Stimulated activated CD8-positive, alpha-beta memory T cell treated with anti-CD3 and anti-CD28 coated beads, Interleukin-7, amount 100 ng/mL, for 24 hours (primary cell): Measurements from ENCODE around the gene SLC2A3.
"Not testable (repeated sequence)": the region's sequence is repeated elsewhere in the genome, so short reads cannot be mapped to it uniquely, and the experiment has no call there.

Source experiments
- DNase-seq: peaks from one replicate; pipeline ENCODE4 v3.0.0-alpha.2; 2020; ENCODE audit warnings: low read depth

Gene SLC2A3

DNA sequence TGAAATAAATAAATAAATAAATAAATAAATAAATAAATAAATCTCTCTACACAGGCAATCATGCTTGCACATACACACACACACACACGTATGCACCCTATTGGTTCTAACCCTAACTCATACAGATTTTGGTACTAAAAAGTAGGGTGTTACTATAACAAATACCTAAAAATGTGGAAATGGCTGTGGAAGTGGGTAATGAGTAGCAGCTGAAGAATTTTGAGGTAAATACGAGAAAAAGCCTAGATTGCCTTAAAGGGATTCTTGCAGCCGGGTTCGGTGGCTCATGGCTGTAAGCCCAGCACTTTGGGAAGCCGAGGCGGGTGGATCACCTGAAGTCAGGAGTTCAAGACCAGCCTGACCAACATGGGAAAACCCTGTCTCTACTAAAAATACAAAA is 15.7 kb upstream of the SLC2A3 start:
- DNase-seq = no peak

DNA sequence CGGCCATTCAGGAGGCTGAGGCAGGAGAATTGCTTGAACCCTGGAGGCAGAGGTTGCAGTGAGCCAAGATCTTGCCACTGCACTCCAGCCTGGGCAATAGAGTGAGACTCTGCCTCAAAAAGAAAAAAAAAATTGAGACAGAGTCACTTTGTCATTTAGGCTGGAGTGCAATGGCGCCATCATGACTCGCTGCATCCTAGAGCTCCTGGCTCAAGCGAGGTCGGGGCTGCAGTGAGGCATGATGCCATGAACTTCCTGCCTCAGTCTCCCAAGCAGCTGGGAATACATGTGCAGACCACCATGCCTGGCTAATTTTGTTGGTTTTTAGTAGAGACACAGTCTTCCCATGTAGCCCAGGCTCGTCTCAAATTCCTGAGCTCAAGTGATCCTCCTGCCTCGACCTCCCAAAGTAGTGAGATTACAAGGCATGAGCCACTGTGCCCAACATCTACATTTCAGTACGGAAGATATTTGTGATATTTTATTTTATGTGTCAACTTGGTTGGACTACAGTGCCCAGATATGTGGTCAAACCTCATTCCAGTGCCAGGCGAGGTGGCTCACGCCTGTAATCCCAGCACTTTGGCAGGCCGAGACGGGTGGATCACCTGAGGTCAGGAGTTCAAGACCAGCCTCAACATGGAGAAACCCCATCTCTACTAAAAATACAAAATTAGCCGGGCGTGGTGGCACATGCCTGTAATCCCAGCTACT is 14.4 kb upstream of the SLC2A3 start:
- not testable (repeated sequence) for DNase-seq

DNA sequence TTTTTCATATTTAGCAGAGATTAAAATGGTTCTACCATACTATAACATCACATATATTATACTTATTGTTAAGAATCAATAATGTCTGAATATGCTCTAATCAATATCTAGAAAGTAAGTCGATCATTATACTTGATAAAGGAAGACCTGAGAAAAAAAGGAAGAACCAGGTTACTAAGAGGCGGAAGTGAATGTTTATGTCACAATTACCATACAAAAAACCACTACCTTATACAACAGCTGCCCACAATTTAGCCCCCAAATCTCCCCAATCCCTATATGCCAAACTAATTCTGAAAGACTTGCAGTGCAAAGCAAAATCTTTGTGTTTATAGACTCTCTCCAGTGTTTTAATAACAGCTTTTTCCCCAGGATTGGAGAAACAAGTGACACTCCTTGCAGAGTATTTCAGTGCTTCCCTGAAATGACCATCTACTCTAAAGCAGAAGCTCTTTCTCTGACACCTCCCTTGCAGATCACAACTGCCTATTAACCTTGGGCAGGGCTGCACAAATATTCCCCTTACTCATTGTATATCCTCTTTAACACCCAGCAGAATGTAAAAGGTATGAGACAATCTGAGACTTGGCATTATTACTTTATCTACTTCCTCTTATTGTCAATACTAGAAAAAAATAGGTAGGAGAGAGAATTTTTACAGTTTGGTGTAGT is 12.7 kb upstream of the SLC2A3 start:
- no peak for DNase-seq

DNA sequence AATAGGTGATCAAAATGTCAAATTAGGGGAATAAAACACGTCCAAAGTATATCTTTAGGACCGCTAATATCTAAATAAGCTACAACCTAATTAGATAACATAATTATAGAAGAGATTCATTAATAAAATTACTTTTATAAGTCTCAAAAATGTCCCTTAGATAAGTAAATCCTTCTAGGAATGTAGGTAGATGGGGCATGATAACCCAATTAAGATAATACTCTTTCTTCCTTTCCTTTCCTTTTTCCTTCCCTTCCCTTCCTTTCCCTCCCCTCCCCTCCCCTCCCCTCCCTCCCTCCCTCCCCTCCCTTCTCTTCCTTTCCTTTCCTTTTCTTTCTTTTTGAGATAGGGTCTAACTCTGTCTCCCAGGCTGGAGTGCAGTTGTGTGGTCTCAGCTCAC is 11.0 kb upstream of the SLC2A3 start:
- no peak for DNase-seq

DNA sequence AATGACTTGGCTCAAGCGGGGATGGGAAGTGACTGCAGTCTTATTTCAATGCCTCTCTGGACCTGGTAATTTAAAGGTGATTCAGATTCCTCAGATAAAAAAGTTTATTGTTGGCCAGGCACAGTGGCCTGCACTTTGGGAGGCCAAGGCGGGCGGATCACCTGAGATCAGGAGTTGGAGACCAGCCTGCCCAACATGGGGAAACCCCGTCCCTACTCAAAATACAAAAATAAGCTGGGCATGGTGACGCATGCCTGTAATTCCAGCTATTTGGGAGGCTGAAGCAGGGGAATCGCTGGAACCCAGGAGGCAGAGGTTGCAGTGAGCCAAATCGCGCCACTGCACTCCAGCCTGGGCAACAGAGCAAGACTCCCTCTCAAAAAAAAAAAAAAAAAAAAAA is 8.8 kb upstream of the SLC2A3 start:
- not testable (repeated sequence) for DNase-seq

DNA sequence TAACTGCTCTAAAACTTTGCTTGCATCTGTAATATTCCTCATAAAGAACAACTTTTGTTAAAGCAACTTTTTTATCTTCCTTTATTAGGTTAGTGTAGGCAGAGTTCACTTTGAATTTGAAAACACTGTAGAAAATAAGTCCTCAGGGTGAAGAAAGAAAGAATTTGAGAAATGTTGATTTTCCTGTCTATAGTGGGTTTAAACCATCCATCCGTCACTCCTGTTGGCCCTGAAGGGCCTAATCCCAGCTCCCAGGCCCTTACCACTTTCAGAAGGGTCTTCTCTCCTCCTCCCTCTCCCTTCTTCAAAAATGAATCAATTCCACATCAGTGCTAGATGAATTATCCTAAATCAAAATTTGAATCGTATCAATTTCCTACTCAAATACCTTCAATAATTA is 4.9 kb upstream of the SLC2A3 start:
- no peak for DNase-seq

DNA sequence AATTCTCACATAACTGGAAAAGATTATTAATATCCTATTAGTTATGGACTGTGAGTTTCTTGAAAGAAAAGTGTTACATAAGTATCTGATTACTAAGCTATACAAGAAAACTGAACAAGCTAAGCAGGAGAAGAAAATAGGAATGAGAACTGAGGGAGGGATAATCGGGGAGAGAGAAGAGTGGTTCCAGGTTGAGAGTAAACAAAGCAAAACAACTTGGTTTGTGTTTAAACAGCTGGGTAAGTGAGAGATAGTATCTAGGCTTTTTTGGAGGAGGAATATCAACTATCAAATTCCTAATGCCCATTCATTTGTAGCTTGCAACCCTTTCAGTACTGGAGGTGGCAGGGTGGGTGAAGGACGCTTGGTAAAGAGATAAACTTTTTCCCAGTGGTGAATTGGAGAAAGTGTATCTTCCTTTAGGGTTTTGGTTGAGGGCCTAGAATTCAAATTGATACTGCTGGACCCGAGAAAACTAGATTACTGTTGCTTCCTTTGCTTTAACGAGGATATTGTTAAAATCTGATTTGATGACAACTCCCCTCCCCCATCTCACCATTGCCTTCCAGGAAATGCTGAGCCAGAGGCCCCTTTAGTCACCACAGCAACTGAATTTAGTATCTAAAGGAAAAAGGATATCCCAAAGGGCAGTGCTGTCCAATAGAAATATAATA is 2.0 kb upstream of the SLC2A3 start:
- DNase-seq = no peak

DNA sequence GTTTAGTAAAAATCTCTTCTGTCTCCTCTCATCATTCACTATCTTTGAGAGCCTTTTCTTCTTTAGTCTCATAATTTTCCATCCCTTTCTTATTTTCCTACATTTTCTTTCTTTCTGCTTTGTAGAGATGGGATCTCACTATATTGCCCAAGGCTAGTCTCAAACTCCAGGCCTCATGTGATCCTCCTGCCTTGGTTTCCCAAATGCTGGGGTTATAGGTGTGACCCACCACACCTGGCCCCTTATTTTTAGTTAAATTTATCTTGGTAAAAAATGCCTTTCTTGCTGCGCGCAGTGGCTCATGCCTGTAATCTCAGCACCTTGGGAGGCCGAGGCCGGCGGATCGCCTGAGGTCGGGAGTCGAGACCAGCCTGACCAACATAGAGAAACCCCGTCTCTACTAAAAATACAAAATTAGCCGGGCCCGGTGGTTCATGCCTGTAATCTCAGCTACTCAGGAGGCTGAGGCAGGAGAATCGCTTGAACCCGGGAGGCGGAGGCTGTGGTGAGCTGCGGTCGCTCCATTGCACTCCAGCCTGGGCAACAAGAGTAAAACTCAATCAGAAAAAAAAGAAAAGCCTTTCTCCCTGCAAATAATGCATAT is 996 bp downstream of the SLC2A3 start:
- DNase-seq = no peak

DNA sequence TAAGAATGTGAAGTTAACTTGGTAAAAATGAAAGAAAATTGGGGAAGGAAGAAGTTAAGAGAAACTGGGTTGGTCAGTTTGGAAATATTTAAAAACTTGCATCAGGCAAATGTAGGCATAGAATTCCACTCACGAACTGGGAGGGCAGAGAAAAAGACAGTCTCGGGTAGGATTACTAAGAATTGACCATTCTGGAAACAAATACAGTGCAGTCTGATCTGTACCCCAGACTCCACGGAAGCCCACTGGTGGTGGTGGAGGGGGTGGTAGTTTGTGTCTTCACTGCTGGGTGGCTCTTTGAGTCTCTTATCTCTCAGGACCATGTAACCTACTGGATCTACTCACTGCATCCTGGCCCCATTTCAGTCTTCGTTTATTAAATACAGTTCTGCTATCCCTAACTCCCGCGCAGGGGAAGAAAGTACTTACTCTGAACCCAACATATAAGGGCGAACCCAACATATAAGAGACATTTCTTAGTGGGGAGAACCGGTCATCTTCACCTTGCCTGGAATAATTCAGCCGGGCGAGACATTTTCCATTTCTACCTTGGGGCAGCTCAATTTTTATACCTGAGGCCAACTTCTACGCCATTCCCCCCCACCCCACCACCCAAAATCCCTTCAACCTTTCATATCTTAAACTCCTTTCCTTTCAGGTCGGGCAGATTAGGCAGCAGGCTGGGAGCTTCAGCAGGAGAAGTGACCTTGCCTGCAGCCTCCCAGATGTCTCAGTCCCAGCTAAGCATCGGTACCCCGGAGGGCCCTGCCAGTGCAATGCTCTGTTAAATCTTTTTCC is 1.7 kb downstream of the SLC2A3 start:
- DNase-seq = no peak

DNA sequence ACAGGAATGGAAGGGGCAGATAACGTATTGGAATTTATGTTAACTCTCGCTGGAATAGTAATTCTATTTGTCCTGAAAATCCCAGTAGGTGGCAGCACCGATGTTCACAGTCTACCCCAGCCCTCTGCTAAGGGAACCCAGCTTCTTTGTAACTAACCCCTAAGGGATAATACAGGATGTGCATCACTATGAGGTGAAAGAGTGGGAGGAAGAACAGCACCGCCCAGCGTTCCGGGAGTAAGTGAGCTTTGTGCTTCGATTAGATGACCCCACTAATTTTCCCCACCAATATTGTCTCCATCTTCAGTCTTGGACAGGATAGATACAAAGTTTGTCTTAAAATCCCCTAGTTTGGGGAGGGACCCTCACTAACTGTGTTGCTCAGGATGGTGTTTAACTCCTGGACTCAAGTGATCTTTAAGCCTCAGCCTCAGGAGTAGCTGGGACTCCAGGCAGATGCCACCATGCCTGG is 2.7 kb downstream of the SLC2A3 start:
- DNase-seq = peak; percentile 62

DNA sequence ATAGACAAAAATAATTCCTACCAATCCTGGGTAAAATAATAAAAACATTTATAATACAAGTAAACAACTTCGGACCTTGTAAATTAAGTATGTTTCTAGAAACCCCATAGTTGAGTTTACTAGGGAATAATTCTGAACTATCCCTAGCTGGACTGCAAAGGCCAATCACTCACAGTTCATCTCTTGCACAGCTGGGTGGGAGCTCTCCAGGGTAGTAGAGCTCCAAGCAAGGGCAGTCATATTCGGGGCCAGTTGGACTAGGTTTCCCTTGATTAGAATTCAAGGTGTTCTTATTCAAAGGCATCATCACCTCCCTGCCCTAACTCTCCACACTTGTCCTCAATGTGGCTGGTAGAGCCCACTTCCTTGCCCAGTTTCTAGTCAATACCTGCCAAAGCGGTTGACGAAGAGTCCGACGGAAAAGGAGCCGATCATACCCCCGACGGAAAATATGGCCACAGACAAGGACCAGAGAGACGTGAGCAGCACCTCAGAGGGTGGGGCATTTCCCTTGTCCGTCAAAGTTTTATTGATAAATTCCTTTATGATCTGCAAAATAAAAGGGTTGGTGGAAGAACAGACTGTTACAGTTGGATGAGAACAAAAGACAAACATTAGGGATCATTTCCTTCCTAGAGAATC is 3.3 kb downstream of the SLC2A3 start:
- not testable (repeated sequence) for DNase-seq

DNA sequence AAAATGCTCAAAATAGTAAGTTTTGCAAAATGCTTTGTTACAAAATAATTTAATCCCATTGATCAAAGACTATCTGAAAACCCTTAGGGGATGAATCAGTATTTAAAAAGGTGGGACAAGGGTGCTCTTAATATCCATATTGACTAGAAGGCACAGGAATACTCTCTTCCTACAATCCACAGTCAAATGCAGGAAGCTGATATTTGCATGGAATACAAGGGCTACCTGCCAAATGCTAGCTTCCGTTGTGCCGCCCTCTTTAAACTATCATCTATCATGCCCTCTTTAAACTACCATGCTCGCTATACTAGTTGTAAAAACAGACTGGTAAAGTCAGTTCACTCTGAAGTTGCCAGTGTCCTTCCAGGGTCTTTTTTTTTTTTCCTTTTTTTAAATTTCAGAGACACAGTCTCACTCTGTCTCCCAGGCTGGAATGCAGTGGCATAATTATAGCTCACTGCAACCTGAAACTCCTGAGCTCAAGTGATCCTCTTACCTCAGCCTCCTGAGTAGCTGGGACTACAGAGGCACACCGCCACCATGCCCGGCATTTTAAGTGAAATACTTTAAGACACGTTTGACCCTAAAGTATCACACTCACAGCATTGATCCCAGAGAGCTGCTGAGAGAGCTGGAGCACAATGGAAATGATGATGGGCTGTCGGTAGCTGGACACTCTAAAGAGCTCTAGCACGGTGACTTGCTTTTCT is 6.7 kb downstream of the SLC2A3 start:
- DNase-seq = no peak

DNA sequence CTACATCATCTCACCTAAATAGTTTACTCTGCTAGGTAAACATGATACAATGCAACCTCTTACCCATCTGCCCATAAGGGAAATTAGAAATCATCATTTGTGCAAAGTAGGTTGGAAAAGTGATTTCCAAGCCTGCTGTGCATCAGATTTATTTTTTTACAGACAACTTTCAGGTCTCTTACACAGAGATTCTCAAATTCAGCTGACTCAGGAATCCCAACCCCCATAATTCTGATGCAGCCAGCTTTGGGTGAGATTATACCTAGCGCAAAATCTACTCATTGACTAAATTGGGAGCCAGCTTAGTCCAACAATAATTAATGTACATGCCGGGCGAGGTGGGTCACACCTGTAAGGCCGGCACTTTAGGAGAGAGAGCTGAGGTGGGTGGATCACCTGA is 8.5 kb downstream of the SLC2A3 start:
- no peak for DNase-seq

DNA sequence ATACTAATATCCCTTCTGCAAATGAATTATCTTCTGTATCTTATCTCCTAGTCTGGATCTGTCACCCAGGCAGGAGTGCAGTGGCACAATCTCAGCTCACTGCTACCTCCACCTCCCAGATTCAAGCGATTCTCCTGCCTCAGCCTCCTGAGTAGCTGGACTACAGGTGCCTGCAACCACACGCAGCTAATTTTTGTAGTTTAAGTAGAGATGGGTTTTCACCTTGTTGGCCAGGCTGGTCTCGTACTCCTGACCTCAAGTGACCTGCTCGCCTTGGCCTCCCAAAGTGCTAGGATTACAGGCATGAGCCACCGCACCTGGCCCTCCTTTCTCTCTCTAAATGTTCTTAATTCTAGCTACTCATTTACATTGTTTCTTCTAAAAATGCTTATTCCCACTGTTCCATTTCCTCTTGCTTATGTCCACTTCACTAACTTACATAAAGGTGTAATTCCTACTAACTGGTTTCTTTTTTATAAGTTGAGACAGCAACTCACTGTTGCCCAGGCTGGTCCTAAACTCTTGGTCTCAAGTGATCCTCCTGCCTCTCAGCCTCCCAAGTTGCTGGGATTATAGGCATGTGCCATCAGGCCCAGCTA is 9.8 kb downstream of the SLC2A3 start:
- DNase-seq = not testable (repeated sequence)

DNA sequence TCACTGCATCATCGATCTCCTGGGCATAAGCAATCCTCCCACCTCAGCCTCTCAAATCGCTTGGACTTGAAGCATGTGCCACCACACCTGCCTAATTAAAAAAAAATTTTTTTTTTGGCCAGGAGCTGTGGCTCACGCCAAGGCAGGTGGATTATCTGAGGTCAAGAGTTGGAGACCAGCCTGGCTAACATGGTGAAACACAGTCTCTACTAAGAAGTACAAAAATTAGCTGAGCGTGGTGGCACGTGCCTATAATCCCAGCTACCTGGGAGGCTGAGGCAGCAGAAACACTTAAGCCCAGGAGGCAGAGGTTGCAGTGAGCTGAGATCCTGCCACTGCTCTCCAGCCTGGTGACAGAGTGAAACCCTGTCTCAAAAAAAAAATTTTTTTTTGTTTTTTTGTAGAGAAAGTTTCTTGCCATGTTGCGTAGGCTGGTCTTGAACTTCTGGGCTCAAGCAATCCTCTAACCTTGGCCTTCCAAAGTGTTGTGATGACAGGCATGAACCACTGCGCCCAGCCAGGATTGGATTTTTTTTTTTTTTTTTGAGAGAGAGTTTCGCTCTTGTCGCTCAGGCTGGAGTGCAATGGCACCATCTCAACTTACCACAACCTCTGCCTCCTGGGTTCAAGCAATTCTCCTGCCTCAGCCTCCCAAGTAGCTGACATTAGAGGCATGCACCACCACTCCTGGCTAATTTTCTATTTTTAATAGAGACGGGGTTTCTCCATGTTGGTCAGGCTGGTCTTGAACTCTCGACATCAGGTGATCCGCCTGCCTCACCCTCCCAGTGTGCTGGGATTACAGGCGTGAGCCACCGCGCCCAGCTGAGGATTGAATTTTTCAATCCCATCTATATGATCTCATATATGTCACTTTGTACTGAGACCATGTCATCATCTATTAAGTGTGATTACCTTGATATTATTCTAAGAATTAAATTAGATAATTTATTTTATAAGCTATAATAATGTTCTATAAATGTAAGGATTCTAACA is 12.4 kb downstream of the SLC2A3 start:
- no peak for DNase-seq

DNA sequence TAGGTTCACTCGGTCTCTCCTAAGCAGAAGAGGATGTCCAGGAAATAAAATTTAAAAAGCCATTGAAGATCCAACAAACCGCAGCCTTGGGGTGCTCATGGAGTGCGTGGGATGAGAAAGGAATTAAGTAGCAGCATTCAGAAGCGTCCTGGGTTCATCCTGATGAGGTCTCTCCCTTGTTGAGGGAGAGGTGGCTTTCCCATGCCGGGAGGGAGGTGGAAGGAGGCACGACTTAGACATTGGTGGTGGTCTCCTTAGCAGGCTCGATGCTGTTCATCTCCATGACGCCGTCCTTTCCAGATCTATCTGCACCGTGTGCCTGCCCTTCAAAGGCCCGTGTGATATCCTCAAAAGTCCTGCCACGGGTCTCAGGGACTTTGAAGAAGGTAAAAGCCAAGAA is 14.8 kb downstream of the SLC2A3 start:
- not testable (repeated sequence) for DNase-seq

DNA sequence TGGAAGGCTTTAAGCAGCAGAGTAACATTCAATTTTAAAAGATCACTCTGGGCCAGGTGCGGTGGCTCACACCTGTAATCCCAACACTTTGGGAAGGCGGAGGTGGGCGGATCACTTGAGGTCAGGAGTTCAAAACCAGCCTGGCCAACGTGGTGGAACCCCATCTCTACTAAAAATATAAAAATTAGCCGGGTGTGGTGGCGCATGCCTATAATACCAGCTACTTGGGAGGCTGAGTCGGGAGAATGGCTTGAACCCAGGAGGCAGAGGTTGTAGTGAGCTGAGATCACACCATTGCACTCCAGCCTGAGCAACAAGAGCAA is 17.8 kb downstream of the SLC2A3 start:
- not testable (repeated sequence) for DNase-seq

DNA sequence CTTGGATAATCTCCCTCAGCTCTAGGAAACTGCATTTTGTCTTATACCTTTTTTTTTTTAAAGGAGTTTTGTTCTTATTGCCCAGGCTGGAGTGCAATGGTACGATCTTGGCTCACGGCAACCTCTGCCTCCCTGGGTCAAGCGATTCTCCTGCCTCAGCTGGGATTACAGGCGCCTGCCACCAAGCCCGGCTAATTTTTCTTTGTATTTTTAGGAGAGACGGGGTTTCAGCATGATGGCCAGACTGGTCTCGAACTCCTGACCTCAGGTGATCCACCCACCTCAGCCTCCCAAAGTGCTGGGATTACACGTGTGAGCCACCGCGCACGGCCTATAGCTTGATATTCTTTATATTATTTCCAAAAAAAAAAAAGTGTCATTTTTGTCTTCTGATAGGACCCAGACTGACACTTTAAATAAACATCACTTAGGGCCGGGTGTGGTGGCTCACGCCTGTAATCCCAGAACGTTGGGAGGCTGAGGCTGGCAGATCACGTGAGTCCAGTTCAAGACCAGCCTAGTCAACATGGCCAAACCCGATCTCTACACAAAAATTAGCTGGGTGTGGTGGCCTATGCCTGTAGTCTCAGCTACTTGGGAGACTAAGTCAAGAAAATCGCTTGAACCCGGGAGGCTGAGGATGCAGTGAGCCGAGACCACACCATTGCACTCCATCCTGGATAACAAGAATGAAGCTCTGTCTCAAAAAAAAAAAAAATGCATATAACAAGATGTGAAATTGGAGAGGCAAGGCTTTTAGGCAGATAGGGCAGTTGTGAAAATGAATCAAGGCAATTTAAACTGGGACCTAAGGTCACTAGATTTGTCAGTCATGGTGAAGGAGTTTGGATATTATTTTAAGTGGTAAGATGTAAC is 18.4 kb downstream of the SLC2A3 start:
- no peak for DNase-seq
